ENCODE data around the gene RAB29.
A peak's percentile ranks its signal among the peaks of the same experiment; 100 is the strongest.

The RAB29 gene

GRCh38 chr1:205766038-205766437 lies 9.2 kb downstream of the RAB29 start:
- Mint-ChIP-seq H3K9me3 (no peaks in the 10 kb centered on the region), H3K36me3 (ENCODE audit: low read depth) (peaks cover 39% of the 10 kb centered on the region), H3K4me3 (no peak overlapping the region), H3K27me3 (no peaks in the 10 kb centered on the region), H3K27ac (no peak overlapping the region), H3K4me1 (ENCODE audit: low read depth) (peaks cover 6% of the 10 kb centered on the region)
- intact Hi-C loops (cut with micrococcal nuclease) = no loop called here

- intact Hi-C loops (cut with micrococcal nuclease) = no loop called here
- Mint-ChIP-seq H3K4me3 (no peak overlapping the region), H3K4me1 (ENCODE audit: low read depth) (peaks cover 11% of the 10 kb centered on the region), H3K9me3 (no peaks in the 10 kb centered on the region), H3K36me3 (ENCODE audit: low read depth) (peaks cover 24% of the 10 kb centered on the region), H3K27ac (no peak overlapping the region), H3K27me3 (no peaks in the 10 kb centered on the region)
These were observed 10.7 kb downstream of the RAB29 start for GRCh38 chr1:205764578-205764977.

- H3K27ac Mint-ChIP-seq = no peak overlapping the region
- intact Hi-C loops (cut with micrococcal nuclease) = no loop called here
- no peaks in the 10 kb centered on the region for H3K9me3 Mint-ChIP-seq
- no peak overlapping the region for H3K4me3 Mint-ChIP-seq
- peaks cover 11% of the 10 kb centered on the region for H3K4me1 Mint-ChIP-seq (ENCODE audit: low read depth)
- H3K27me3 Mint-ChIP-seq = no peaks in the 10 kb centered on the region
- peaks cover 18% of the 10 kb centered on the region for H3K36me3 Mint-ChIP-seq (ENCODE audit: low read depth)
These were observed 11.3 kb downstream of the RAB29 start for GRCh38 chr1:205763980-205764379.

GRCh38 chr1:205760606-205761005 lies 14.7 kb downstream of the RAB29 start:
- H3K9me3 Mint-ChIP-seq = no peaks in the 10 kb centered on the region
- H3K4me1 Mint-ChIP-seq (ENCODE audit: low read depth) = peaks cover 5% of the 10 kb centered on the region
- no peak overlapping the region for H3K4me3 Mint-ChIP-seq
- intact Hi-C loops (cut with micrococcal nuclease) = no loop called here
- no peak overlapping the region for H3K27ac Mint-ChIP-seq
- H3K36me3 Mint-ChIP-seq (ENCODE audit: low read depth) = no peaks in the 10 kb centered on the region
- no peaks in the 10 kb centered on the region for H3K27me3 Mint-ChIP-seq

- no peak overlapping the region for H3K27ac Mint-ChIP-seq
- intact Hi-C loops (cut with micrococcal nuclease) = no loop called here
These were observed 18.7 kb downstream of the RAB29 start for GRCh38 chr1:205756552-205756951.

GRCh38 chr1:205754857-205755256 lies 20.4 kb downstream of the RAB29 start:
- H3K4me3 Mint-ChIP-seq = no peak overlapping the region
- H3K27me3 Mint-ChIP-seq = no peaks in the 10 kb centered on the region
- peaks cover 5% of the 10 kb centered on the region for H3K36me3 Mint-ChIP-seq (ENCODE audit: low read depth)
- no peak overlapping the region for H3K27ac Mint-ChIP-seq
- intact Hi-C loops (cut with micrococcal nuclease) = no loop called here
- H3K9me3 Mint-ChIP-seq = no peaks in the 10 kb centered on the region
- no peaks in the 10 kb centered on the region for H3K4me1 Mint-ChIP-seq (ENCODE audit: low read depth)

More at GRCh38 chr1:205756552-205756951, 18.7 kb downstream of the RAB29 start:
- peaks cover 5% of the 10 kb centered on the region for H3K4me1 Mint-ChIP-seq (ENCODE audit: low read depth)
- H3K9me3 Mint-ChIP-seq = no peaks in the 10 kb centered on the region
- H3K4me3 Mint-ChIP-seq = no peak overlapping the region
- no peaks in the 10 kb centered on the region for H3K36me3 Mint-ChIP-seq (ENCODE audit: low read depth)
- H3K27me3 Mint-ChIP-seq = no peaks in the 10 kb centered on the region

GRCh38 chr1:205751036-205751651 lies 24.1 kb downstream of the RAB29 start:
- intact Hi-C loops (cut with micrococcal nuclease) = no loop called here
- H3K4me1 Mint-ChIP-seq (ENCODE audit: low read depth) = peaks cover 11% of the 10 kb centered on the region
- H3K27ac Mint-ChIP-seq = no peak overlapping the region
- H3K36me3 Mint-ChIP-seq (ENCODE audit: low read depth) = peaks cover 25% of the 10 kb centered on the region
- H3K4me3 Mint-ChIP-seq = no peak overlapping the region
- no peaks in the 10 kb centered on the region for H3K9me3 Mint-ChIP-seq
- no peaks in the 10 kb centered on the region for H3K27me3 Mint-ChIP-seq

GRCh38 chr1:205750138-205751035 lies 24.9 kb downstream of the RAB29 start, which contains the start of gene NUCKS1:
Gene NUCKS1, minus strand, starts transcription at chr1:205750182. Its CDS starts 209 bp downstream, at chr1:205749973.
- Mint-ChIP-seq H3K9me3 (no peaks in the 10 kb centered on the region), H3K4me3 (peak within 1 kb of the TSS; percentile 94), H3K4me1 (ENCODE audit: low read depth) (peaks cover 12% of the 10 kb centered on the region)

GRCh38 chr1:205749234-205750137 lies 25.8 kb downstream of the RAB29 start:
- Mint-ChIP-seq H3K36me3 (ENCODE audit: low read depth) (peaks cover 26% of the 10 kb centered on the region), H3K4me3 (peak overlapping the region; percentile 94), H3K4me1 (ENCODE audit: low read depth) (peaks cover 12% of the 10 kb centered on the region), H3K27me3 (no peaks in the 10 kb centered on the region), H3K9me3 (no peaks in the 10 kb centered on the region), H3K27ac (peak overlapping the region; percentile 100)
- intact Hi-C loops (cut with micrococcal nuclease) = loop anchor here (2.0 kb wide), 1 partner anchor 25 kb away; the partner anchor contains the start of gene RAB29

More at GRCh38 chr1:205750138-205751035, 24.9 kb downstream of the RAB29 start, which contains the start of gene NUCKS1:
- Mint-ChIP-seq H3K27ac (peak within 1 kb of the TSS; percentile 100), H3K27me3 (no peaks in the 10 kb centered on the region), H3K36me3 (ENCODE audit: low read depth) (peaks cover 26% of the 10 kb centered on the region)
- intact Hi-C loops (cut with micrococcal nuclease) = no loop called here

- Mint-ChIP-seq H3K36me3 (ENCODE audit: low read depth) (peaks cover 32% of the 10 kb centered on the region), H3K4me3 (peak overlapping the region; percentile 94), H3K9me3 (no peaks in the 10 kb centered on the region), H3K27me3 (no peaks in the 10 kb centered on the region), H3K27ac (peak overlapping the region; percentile 100), H3K4me1 (ENCODE audit: low read depth) (peaks cover 18% of the 10 kb centered on the region)
- intact Hi-C loops (cut with micrococcal nuclease) = loop anchor here (2.0 kb wide), 1 partner anchor 26 kb away; the partner anchor contains the start of gene RAB29
These were observed 26.7 kb downstream of the RAB29 start for GRCh38 chr1:205748403-205749233.

- Mint-ChIP-seq H3K4me3 (no peak overlapping the region), H3K9me3 (no peaks in the 10 kb centered on the region)
These were observed 28.4 kb downstream of the RAB29 start for GRCh38 chr1:205746757-205747412.

GRCh38 chr1:205744403-205744802 lies 30.9 kb downstream of the RAB29 start:
- Mint-ChIP-seq H3K4me1 (ENCODE audit: low read depth) (peaks cover 23% of the 10 kb centered on the region), H3K9me3 (no peaks in the 10 kb centered on the region), H3K36me3 (ENCODE audit: low read depth) (peaks cover 23% of the 10 kb centered on the region), H3K27ac (no peak overlapping the region), H3K27me3 (no peaks in the 10 kb centered on the region), H3K4me3 (no peak overlapping the region)
- intact Hi-C loops (cut with micrococcal nuclease) = no loop called here

More at GRCh38 chr1:205746757-205747412, 28.4 kb downstream of the RAB29 start:
- Mint-ChIP-seq H3K27ac (no peak overlapping the region), H3K4me1 (ENCODE audit: low read depth) (peaks cover 18% of the 10 kb centered on the region), H3K27me3 (no peaks in the 10 kb centered on the region), H3K36me3 (ENCODE audit: low read depth) (peaks cover 32% of the 10 kb centered on the region)
- intact Hi-C loops (cut with micrococcal nuclease) = no loop called here
